Measurements from ENCODE around the gene ANKS1A.

DNA sequence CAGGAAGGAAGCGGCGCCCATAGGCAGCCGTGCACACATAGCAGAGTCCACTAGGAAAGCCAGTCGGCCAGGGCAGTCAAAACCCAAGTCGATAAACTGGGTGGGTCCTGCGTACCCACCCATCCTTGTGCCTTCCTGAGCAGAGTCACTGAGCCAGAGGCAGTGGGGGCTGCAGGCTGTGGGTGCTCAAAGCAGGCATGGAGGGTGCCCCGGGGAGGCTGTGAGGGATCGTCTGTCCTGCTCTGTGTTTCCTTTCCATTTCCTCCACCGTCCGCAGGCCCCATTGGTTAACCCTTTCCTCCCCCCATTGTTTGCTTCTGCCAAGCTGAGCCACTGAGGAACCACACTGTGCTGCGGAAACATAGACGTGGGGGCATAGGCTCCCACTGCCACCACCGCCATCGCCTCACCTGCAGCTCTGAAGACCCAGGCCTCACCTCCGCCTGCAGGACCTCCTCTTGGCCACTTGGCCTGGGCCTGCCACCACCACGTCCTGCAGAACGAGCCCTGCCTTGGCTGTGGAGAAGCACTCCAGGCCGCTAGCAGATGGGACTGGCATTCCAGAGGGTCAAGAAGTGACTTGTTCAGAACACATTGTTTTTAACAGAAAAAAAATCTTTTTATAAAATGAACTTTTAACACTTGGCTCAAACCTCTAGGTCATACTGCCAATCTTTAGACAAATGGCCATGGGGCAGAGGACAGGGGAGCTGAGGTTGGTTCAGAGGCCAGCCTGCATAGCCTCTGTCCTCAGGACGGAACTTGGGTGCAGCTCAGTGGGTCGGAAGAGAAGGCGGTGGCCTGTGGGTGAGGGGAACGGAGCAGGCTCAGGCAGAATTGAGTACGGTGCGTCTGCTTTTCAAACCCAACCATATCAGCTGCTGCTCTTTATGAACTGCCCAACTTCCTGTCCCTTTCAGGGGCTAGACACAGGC lies 199.5 kb downstream of the ANKS1A start:
- TF ChIP-seq, protein P1, sequence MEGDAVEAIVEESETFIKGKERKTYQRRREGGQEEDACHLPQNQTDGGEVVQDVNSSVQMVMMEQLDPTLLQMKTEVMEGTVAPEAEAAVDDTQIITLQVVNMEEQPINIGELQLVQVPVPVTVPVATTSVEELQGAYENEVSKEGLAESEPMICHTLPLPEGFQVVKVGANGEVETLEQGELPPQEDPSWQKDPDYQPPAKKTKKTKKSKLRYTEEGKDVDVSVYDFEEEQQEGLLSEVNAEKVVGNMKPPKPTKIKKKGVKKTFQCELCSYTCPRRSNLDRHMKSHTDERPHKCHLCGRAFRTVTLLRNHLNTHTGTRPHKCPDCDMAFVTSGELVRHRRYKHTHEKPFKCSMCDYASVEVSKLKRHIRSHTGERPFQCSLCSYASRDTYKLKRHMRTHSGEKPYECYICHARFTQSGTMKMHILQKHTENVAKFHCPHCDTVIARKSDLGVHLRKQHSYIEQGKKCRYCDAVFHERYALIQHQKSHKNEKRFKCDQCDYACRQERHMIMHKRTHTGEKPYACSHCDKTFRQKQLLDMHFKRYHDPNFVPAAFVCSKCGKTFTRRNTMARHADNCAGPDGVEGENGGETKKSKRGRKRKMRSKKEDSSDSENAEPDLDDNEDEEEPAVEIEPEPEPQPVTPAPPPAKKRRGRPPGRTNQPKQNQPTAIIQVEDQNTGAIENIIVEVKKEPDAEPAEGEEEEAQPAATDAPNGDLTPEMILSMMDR (IDR thresholded peaks at IDR 0.05 in 8 of 11, conservative IDR thresholded peaks at IDR 0.05 in 3 of 11) = no peak
- no peak for TF ChIP-seq POLR2A (IDR thresholded peaks at IDR 0.05)
- TF ChIP-seq POLR2AphosphoS5 (IDR thresholded peaks at IDR 0.05) = peak; percentile 2 to 71 (median 25)
